SH-SY5Y (cell line): ENCODE results near the gene SPATA45.

Source experiments
- GATA2 ChIP-seq: IDR thresholded peaks from 2 replicates; pipeline ENCODE4 v1.6.1; 2011; ENCODE audit warnings: mild to moderate bottlenecking, low read depth, low read length
- GATA3 ChIP-seq: IDR thresholded peaks from 2 replicates; pipeline ENCODE4 v1.6.1; 2011; ENCODE audit warnings: low read depth, mild to moderate bottlenecking, low read length, moderate library complexity

Gene SPATA45

GRCh38 chr1:212847549-212847948 is at the start of gene SPATA45:
TSS of gene SPATA45 (minus strand) at chr1:212847649. CDS start at chr1:212836149, 11,500 bp downstream.
- no peak for TF ChIP-seq GATA3
- no peak for TF ChIP-seq GATA2

- TF ChIP-seq GATA3 (no peak), GATA2 (no peak)
Measured at GRCh38 chr1:212892108-212892507, 44.7 kb upstream of the SPATA45 start.

DNA sequence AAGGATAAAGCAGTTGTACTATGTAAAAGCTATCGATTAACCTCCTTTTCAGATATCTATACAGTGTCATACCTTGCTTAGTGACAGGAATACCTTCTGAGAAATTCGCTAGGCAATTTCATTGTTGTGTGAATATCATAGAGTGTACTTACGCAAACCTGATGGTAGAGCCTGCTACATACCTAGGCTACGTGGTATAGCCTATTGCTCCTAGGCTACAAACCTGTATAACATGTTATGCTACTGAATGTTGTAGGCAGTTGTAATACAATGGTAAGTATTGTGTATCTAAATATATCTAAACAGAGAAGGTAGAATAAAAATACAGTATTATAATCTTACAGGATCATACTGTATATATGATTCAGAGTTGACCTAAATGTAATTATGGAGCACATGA is 37.1 kb upstream of the SPATA45 start:
- TF ChIP-seq GATA3 (no peak), GATA2 (no peak)

GRCh38 chr1:212879947-212880690 is 32.7 kb upstream of the SPATA45 start:
- no peak for TF ChIP-seq GATA2
- TF ChIP-seq GATA3 = no peak

GRCh38 chr1:212878418-212878817 is 31.0 kb upstream of the SPATA45 start:
- TF ChIP-seq GATA2 (no peak), GATA3 (no peak)

- TF ChIP-seq GATA2 (no peak), GATA3 (no peak)
Measured at GRCh38 chr1:212873518-212873917, 26.1 kb upstream of the SPATA45 start.

GRCh38 chr1:212871976-212872375 is 24.5 kb upstream of the SPATA45 start:
- TF ChIP-seq GATA2 (no peak), GATA3 (no peak)

- TF ChIP-seq GATA2 (no peak), GATA3 (no peak)
Measured at GRCh38 chr1:212867192-212867591, 19.7 kb upstream of the SPATA45 start.

- TF ChIP-seq GATA2 (no peak), GATA3 (no peak)
Measured at GRCh38 chr1:212864201-212864600, 16.8 kb upstream of the SPATA45 start.

- TF ChIP-seq GATA3 (no peak), GATA2 (no peak)
Measured at GRCh38 chr1:212862111-212862690, 14.8 kb upstream of the SPATA45 start.

- TF ChIP-seq GATA3 (no peak), GATA2 (no peak)
Measured at GRCh38 chr1:212860713-212861581, 13.5 kb upstream of the SPATA45 start.

GRCh38 chr1:212858461-212859265 is 11.2 kb upstream of the SPATA45 start:
- TF ChIP-seq GATA2 = 0 out of 2 replicates have a peak, but pooled peaks have one; percentile 5
- no peak for TF ChIP-seq GATA3

DNA sequence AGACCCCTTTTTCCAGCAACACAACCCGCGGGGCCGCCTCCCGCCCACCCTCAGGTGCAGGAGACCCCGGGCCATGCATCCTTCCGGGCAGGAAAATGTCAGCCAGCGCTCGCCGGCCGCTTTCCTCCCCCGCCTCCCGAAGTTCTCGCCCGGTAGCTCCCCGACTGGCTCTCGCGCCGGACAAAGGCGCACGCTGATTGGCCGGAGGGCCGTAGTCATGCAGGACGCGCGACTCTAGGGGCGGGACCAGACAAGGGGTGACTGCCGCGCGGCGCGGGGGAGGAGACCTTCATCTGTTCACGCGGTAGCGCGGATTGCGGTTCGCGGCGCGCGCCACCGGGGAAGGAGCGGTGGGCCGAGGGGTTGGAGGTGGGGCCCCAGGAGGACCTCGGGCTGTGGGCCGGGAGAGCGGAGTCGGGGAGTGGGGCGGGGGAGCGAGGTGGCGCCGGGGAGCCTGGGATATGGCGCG is 10.6 kb upstream of the SPATA45 start, which contains the start of gene FLVCR1:
TSS of gene FLVCR1 (plus strand) at position 284 of the 469 bp plus-strand sequence. CDS start at position 462, 178 bp downstream.
- TF ChIP-seq GATA3 (no peak), GATA2 (no peak)
